HEK293 (cell line): Measurements from ENCODE around the gene HDAC1.
A peak's percentile ranks its signal among the peaks of the same experiment; 100 is the strongest.
"Not testable (repeated sequence)": the region's sequence is repeated elsewhere in the genome, so short reads cannot be mapped to it uniquely, and the experiment has no call there.

ENCODE experiments used
- CTCF ChIA-PET: fragments of 350-600 bp; formaldehyde crosslinking; extraction: SDS; loops from one replicate; lab custom pipeline; 2021; ENCODE audit warnings: antibody characterized with exemption; lab: Yijun Ruan, JAX
- POLR2A ChIA-PET: fragments of 300-600 bp; formaldehyde crosslinking; extraction: SDS; loops from one replicate; lab custom pipeline; 2020; ENCODE audit warnings: antibody characterized with exemption, inconsistent platforms; lab: Yijun Ruan, JAX
- H3K27ac ChIP-seq: fragments of 200-500 bp; sonication (Bioruptor generic); 2 replicates; pipeline ENCODE4 v1.5.1; 2014; ENCODE audit warnings: low read depth, low read length, control low read depth, inconsistent platforms; ENCODE audit errors: extremely low read depth
- H3K36me3 ChIP-seq, 2 experiments: fragments of 200-500 bp in 1 of 2; sonication (Bioruptor generic) in 1 of 2; 1 replicate in 1 of 2; 2 replicates in 1 of 2; pipeline ENCODE4 v1.5.1; 2014 to 2017; ENCODE audit warnings: inconsistent platforms in 2 of 2, low read length in 2 of 2; ENCODE audit not compliant: control insufficient read depth in 2 of 2, insufficient read depth in 1 of 2
- H3K4me1 ChIP-seq: fragments of 200-500 bp; sonication (Bioruptor generic); 2 replicates; pipeline ENCODE4 v1.5.1; 2014; ENCODE audit warnings: mild to moderate bottlenecking, low read length, inconsistent platforms; ENCODE audit not compliant: control insufficient read depth, insufficient read depth
- H3K4me3 ChIP-seq: 2 replicates; pipeline ENCODE4 v1.5.1; 2011; ENCODE audit warnings: low read depth, mild to moderate bottlenecking, control low read depth, low read length, moderate library complexity
- H3K9me3 ChIP-seq: fragments of 200-500 bp; sonication (Bioruptor generic); 2 replicates; pipeline ENCODE4 v1.5.1; 2014; ENCODE audit warnings: low read depth, low read length, inconsistent platforms; ENCODE audit not compliant: control insufficient read depth, insufficient read depth
- KLF10 ChIP-seq: fragments of 450-650 bp; IDR thresholded peaks from 2 replicates; pipeline ENCODE4 v1.5.1; 2018; ENCODE audit warnings: missing biosample characterization, mild to moderate bottlenecking, missing genetic modification characterization
- REPIN1 ChIP-seq: fragments of 450-650 bp; formaldehyde crosslinking; IDR thresholded peaks from 2 replicates; pipeline ENCODE4 v1.5.1; 2017; ENCODE audit warnings: missing biosample characterization, missing genetic modification characterization, low read depth
- ZFP37 ChIP-seq: fragments of 450-650 bp; formaldehyde crosslinking; IDR thresholded peaks from 2 replicates; pipeline ENCODE4 v1.5.1; 2016; ENCODE audit warnings: missing biosample characterization, missing genetic modification characterization
- ZNF121 ChIP-seq: fragments of 450-650 bp; formaldehyde crosslinking; IDR thresholded peaks from 2 replicates; pipeline ENCODE4 v1.5.1; 2016; ENCODE audit warnings: missing biosample characterization, missing genetic modification characterization
- ZNF184 ChIP-seq: fragments of 450-650 bp; IDR thresholded peaks from 2 replicates; pipeline ENCODE4 v1.5.1; 2018; ENCODE audit warnings: missing biosample characterization, mild to moderate bottlenecking, missing genetic modification characterization
- ZNF2 ChIP-seq: fragments of 450-650 bp; formaldehyde crosslinking; IDR thresholded peaks from 2 replicates; pipeline ENCODE4 v1.5.1; 2016; ENCODE audit warnings: missing biosample characterization, missing genetic modification characterization
- ZNF24 ChIP-seq: fragments of 450-650 bp; formaldehyde crosslinking; IDR thresholded peaks from 2 replicates; pipeline ENCODE4 v1.5.1; 2016; ENCODE audit warnings: missing biosample characterization, missing genetic modification characterization
- ZNF292 ChIP-seq: fragments of 450-650 bp; formaldehyde crosslinking; IDR thresholded peaks from 2 replicates; pipeline ENCODE4 v1.5.1; 2016; ENCODE audit warnings: low read depth, missing biosample characterization, missing genetic modification characterization, borderline replicate concordance
- ZNF366 ChIP-seq: fragments of 450-650 bp; formaldehyde crosslinking; conservative IDR thresholded peaks from 2 replicates; pipeline ENCODE4 v1.5.1; 2016; ENCODE audit warnings: missing biosample characterization, missing genetic modification characterization
- ZNF596 ChIP-seq: fragments of 450-650 bp; IDR thresholded peaks from 2 replicates; pipeline ENCODE4 v1.5.0; 2018; ENCODE audit warnings: missing biosample characterization, mild to moderate bottlenecking, missing genetic modification characterization, moderate library complexity
- ZNF626 ChIP-seq: fragments of 450-650 bp; sonication (Bioruptor Pico); formaldehyde crosslinking; IDR thresholded peaks from 2 replicates; pipeline ENCODE4 v1.5.1; 2018; ENCODE audit warnings: missing biosample characterization, missing genetic modification characterization, inconsistent platforms
- ZNF677 ChIP-seq: fragments of 450-650 bp; IDR thresholded peaks from 2 replicates; pipeline ENCODE4 v1.5.0; 2018; ENCODE audit warnings: missing biosample characterization, mild to moderate bottlenecking, missing genetic modification characterization, moderate library complexity
- ZNF747 ChIP-seq: fragments of 450-650 bp; formaldehyde crosslinking; IDR thresholded peaks from 2 replicates; pipeline ENCODE4 v1.5.1; 2016; ENCODE audit warnings: missing biosample characterization, missing genetic modification characterization
- ZSCAN16 ChIP-seq: fragments of 450-650 bp; formaldehyde crosslinking; IDR thresholded peaks from 2 replicates; pipeline ENCODE4 v1.5.1; 2016; ENCODE audit warnings: missing biosample characterization, missing genetic modification characterization
- TF ChIP-seq, protein P1 (sequence below): fragments of 450-650 bp; formaldehyde crosslinking; conservative IDR thresholded peaks from 2 replicates; pipeline ENCODE4 v1.5.1; 2016; ENCODE audit warnings: low read depth, missing biosample characterization, missing genetic modification characterization
- TF ChIP-seq, protein P2 (sequence below): sonication (generic); formaldehyde crosslinking; IDR thresholded peaks from 2 replicates; pipeline ENCODE4 v1.8.1; 2022; ENCODE audit warnings: mild to moderate bottlenecking, moderate library complexity, missing genetic modification reagents
- TF ChIP-seq, protein P3 (sequence below): fragments of 450-650 bp; formaldehyde crosslinking; IDR thresholded peaks from 2 replicates; pipeline ENCODE4 v1.5.1; 2017; ENCODE audit warnings: missing biosample characterization, missing genetic modification characterization
- TF ChIP-seq, protein P4 (sequence below): fragments of 450-650 bp; formaldehyde crosslinking; IDR thresholded peaks from 2 replicates; pipeline ENCODE4; 2016; ENCODE audit warnings: missing biosample characterization, missing genetic modification characterization
- TF ChIP-seq, protein P5 (sequence below): fragments of 450-650 bp; formaldehyde crosslinking; IDR thresholded peaks from 2 replicates; pipeline ENCODE4 v1.5.1; 2016; ENCODE audit warnings: missing biosample characterization, missing genetic modification characterization

Gene HDAC1

DNA sequence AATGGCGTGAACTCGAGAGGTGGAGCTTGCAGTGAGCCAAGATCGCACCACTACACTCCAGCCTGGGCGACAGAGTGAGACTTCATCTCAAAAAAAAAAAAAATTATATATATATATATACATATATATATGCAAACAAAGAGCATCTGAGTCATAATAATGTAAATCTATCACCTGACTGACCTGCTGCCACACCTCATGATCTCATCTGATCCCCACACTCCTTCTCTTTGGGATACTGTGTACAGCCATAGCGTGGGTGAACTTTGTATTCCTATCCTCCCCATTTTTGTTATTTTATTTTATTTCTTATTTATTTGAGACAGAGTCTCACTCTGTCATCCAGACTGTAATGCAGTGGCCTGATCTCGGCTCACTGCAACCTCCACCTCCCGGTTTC, 2.6 kb upstream of the HDAC1 start (continued):
- TF ChIP-seq, protein P1, sequence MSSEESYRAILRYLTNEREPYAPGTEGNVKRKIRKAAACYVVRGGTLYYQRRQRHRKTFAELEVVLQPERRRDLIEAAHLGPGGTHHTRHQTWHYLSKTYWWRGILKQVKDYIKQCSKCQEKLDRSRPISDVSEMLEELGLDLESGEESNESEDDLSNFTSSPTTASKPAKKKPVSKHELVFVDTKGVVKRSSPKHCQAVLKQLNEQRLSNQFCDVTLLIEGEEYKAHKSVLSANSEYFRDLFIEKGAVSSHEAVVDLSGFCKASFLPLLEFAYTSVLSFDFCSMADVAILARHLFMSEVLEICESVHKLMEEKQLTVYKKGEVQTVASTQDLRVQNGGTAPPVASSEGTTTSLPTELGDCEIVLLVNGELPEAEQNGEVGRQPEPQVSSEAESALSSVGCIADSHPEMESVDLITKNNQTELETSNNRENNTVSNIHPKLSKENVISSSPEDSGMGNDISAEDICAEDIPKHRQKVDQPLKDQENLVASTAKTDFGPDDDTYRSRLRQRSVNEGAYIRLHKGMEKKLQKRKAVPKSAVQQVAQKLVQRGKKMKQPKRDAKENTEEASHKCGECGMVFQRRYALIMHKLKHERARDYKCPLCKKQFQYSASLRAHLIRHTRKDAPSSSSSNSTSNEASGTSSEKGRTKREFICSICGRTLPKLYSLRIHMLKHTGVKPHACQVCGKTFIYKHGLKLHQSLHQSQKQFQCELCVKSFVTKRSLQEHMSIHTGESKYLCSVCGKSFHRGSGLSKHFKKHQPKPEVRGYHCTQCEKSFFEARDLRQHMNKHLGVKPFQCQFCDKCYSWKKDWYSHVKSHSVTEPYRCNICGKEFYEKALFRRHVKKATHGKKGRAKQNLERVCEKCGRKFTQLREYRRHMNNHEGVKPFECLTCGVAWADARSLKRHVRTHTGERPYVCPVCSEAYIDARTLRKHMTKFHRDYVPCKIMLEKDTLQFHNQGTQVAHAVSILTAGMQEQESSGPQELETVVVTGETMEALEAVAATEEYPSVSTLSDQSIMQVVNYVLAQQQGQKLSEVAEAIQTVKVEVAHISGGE (tag by site-specific recombination): no peak

DNA sequence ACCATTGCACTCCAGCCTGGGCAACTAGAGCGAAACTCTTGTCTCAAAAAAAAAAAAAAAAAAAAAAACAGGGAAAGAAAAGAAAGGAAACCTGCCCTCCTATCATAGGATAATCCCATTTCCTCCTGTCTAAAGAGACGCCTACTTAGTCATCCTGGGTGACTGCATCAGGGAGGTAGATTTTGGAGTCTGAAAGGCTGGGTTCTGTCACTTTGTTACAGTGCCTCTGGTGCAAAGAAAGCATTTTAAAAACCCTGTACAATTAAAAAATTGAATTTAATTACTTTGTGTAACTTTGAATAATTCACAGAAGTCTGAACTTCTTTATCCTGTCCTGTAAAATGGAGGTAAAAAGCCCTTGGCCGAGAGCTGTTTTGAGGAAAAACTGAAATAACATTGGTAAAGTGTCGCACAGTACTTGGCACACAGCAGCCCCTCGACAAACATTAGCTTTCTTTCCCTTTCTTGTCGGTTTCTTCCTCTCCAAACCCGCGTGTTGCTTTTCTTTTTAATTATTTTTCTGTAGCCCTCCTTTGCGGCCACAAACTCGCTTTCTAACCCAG, 657 bp upstream of the HDAC1 start:
- H3K27ac ChIP-seq: peak overlapping the region; percentile 73
- CTCF ChIA-PET: interaction anchor here (0.7 to 2.5 kb wide), 3 partner anchors 43 to 84 kb away, joined by 3 to 8 read pairs (median 7); no protein-coding TSS in a partner anchor
- POLR2A ChIA-PET: interaction anchor here (0.6 to 2.7 kb wide), 21 partner anchors 10 to 1900 kb away, joined by 3 to 28 read pairs (median 3); partner anchors contain the start of genes BSDC1, FAM167B, LCK and MARCKSL1
- peak overlapping the region; percentile 6 for H3K4me3 ChIP-seq
- H3K9me3 ChIP-seq: no peaks in the 10 kb centered on the region
- peaks cover 0 to 16% of the 10 kb centered on the region in 2 experiments; a peak in 2 of 3 replicates for H3K36me3 ChIP-seq
- peaks cover 4% of the 10 kb centered on the region; the same call in 1 of the 2 replicates for H3K4me1 ChIP-seq
- TF ChIP-seq ZNF24 (tag by site-specific recombination): 0 out of 2 replicates have a peak, but pooled peaks have one; percentile 22
- TF ChIP-seq ZNF747 (tag by site-specific recombination): no peak
- TF ChIP-seq ZNF2 (tag by site-specific recombination): no peak
- TF ChIP-seq ZNF677: no peak
- TF ChIP-seq, protein P2, sequence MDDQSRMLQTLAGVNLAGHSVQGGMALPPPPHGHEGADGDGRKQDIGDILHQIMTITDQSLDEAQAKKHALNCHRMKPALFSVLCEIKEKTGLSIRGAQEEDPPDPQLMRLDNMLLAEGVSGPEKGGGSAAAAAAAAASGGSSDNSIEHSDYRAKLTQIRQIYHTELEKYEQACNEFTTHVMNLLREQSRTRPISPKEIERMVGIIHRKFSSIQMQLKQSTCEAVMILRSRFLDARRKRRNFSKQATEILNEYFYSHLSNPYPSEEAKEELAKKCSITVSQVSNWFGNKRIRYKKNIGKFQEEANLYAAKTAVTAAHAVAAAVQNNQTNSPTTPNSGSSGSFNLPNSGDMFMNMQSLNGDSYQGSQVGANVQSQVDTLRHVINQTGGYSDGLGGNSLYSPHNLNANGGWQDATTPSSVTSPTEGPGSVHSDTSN (CRISPR knock-in tag): no peak
- TF ChIP-seq ZNF366 (tag by site-specific recombination): peak; percentile 47; the same call in 1 of the 2 replicates
- TF ChIP-seq ZNF596 (tag by site-specific recombination): no peak
- TF ChIP-seq, protein P3, sequence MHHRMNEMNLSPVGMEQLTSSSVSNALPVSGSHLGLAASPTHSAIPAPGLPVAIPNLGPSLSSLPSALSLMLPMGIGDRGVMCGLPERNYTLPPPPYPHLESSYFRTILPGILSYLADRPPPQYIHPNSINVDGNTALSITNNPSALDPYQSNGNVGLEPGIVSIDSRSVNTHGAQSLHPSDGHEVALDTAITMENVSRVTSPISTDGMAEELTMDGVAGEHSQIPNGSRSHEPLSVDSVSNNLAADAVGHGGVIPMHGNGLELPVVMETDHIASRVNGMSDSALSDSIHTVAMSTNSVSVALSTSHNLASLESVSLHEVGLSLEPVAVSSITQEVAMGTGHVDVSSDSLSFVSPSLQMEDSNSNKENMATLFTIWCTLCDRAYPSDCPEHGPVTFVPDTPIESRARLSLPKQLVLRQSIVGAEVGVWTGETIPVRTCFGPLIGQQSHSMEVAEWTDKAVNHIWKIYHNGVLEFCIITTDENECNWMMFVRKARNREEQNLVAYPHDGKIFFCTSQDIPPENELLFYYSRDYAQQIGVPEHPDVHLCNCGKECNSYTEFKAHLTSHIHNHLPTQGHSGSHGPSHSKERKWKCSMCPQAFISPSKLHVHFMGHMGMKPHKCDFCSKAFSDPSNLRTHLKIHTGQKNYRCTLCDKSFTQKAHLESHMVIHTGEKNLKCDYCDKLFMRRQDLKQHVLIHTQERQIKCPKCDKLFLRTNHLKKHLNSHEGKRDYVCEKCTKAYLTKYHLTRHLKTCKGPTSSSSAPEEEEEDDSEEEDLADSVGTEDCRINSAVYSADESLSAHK (tag by site-specific recombination): 0 out of 2 replicates have a peak, but pooled peaks have one; percentile 62
- no peak for TF ChIP-seq ZNF184 (tag by site-specific recombination)
- TF ChIP-seq ZSCAN16: no peak
- TF ChIP-seq ZNF626 (tag by site-specific recombination): no peak
- no peak for TF ChIP-seq ZNF292
- peak; percentile 18; the same call in 1 of the 2 replicates for TF ChIP-seq ZFP37 (tag by site-specific recombination)
- TF ChIP-seq KLF10: no peak
- TF ChIP-seq, protein P4, sequence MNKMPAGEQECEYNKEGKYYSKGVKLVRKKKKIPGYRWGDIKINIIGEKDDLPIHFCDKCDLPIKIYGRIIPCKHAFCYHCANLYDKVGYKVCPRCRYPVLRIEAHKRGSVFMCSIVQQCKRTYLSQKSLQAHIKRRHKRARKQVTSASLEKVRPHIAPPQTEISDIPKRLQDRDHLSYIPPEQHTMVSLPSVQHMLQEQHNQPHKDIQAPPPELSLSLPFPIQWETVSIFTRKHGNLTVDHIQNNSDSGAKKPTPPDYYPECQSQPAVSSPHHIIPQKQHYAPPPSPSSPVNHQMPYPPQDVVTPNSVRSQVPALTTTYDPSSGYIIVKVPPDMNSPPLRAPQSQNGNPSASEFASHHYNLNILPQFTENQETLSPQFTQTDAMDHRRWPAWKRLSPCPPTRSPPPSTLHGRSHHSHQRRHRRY (tag by site-specific recombination): no peak
- TF ChIP-seq REPIN1 (tag by site-specific recombination): no peak
- TF ChIP-seq ZNF121 (tag by site-specific recombination): peak; percentile 37; the same call in 1 of the 2 replicates
- TF ChIP-seq, protein P5, sequence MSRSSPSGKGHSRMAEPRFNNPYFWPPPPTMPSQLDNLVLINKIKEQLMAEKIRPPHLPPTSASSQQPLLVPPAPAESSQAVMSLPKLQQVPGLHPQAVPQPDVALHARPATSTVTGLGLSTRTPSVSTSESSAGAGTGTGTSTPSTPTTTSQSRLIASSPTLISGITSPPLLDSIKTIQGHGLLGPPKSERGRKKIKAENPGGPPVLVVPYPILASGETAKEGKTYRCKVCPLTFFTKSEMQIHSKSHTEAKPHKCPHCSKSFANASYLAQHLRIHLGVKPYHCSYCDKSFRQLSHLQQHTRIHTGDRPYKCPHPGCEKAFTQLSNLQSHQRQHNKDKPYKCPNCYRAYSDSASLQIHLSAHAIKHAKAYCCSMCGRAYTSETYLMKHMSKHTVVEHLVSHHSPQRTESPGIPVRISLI (tag by site-specific recombination): peak; percentile 70; the same call in 1 of the 2 replicates

DNA sequence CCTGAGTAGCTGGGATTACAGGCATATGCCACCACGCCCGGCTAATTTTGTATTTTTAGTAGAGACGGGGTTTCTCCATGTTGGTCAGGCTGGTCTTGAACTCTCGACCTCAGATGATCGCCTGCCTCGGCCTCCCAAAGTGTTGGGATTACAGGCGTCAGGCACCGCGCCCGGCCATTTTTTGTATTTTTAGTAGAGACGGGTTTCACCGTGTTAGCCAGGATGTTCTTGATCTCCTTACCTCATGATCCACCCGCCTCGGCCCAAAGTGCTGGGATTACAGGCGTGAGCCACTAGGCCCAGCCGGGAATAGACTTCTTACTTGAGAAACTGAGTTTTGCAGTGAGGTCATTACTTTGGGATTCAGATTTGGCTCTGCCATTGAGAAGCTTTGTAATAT, 6.3 kb downstream of the HDAC1 start:
- peaks cover 6 to 50% of the 10 kb centered on the region in 2 experiments; a peak in 2 of 3 replicates for H3K36me3 ChIP-seq
- ChIA-PET POLR2A (interaction anchor here (0.7 kb wide), 2 partner anchors 59 to 62 kb away, joined by 3 to 4 read pairs; no protein-coding TSS in a partner anchor), CTCF (interaction anchor here (0.5 to 0.6 kb wide), 2 partner anchors 61 to 121 kb away, joined by 4 to 5 read pairs; no protein-coding TSS in a partner anchor)

More for the DNA sequence above, 6.3 kb downstream of the HDAC1 start:
- not testable (repeated sequence) for H3K27ac ChIP-seq, H3K4me1 ChIP-seq, H3K9me3 ChIP-seq, H3K4me3 ChIP-seq
